Measurements from ENCODE around the gene ADORA1.
A peak's percentile ranks its signal among the peaks of the same experiment; 100 is the strongest.

DNA sequence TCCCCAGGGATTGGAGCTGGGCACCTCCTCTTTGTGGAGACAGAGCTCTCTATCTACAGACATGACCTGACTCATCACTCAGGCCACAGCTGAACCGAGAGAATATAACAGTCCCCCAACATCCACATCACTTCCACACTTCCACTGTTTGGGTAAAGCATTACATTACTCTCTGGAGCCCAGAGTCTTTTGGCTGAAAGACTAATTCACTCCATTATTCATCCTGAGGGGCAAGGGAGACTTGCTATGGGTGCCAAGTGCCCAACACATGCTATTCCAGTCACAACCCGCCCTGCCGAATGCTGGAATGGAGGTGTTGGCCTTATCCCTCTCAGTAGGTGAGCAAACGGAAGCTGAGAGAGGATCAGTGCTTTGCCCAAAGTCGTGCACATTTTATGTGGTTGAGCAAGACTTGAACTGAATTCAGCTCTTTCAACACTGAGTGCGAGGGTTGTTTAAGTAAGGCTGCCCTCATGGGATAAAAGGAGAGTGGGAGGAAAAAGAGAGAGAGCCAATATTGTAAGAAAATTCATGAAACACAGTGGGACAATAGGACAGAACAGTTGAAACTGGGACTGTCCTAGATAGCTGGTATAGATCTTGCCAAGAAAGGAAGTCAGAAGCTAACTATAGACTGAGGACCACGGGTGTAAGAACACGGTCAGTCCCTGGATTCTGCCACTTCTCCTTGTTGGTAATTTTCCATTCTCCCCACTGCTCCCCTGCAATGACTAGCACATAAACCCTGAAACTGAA lies 72.5 kb downstream of the ADORA1 start:
- TF ChIP-seq, protein P1, sequence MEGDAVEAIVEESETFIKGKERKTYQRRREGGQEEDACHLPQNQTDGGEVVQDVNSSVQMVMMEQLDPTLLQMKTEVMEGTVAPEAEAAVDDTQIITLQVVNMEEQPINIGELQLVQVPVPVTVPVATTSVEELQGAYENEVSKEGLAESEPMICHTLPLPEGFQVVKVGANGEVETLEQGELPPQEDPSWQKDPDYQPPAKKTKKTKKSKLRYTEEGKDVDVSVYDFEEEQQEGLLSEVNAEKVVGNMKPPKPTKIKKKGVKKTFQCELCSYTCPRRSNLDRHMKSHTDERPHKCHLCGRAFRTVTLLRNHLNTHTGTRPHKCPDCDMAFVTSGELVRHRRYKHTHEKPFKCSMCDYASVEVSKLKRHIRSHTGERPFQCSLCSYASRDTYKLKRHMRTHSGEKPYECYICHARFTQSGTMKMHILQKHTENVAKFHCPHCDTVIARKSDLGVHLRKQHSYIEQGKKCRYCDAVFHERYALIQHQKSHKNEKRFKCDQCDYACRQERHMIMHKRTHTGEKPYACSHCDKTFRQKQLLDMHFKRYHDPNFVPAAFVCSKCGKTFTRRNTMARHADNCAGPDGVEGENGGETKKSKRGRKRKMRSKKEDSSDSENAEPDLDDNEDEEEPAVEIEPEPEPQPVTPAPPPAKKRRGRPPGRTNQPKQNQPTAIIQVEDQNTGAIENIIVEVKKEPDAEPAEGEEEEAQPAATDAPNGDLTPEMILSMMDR (IDR thresholded peaks at IDR 0.05), result no peak
- TF ChIP-seq POLR2A (IDR thresholded peaks at IDR 0.05) (no peak), POLR2AphosphoS5 (IDR thresholded peaks at IDR 0.05) (peak in 1 of 3 donors; percentile 51), EP300 (IDR thresholded peaks at IDR 0.05; ENCODE audit: low read depth) (no peak)

Measured in transverse colon (tissue), 4 donors.